Caco-2 (cell line): Measurements from ENCODE around the gene FUBP1. TPM values are rescaled to one million over a fixed set of nuclear protein-coding genes. Genes with fewer than 3 reads are reported as not detected.
A peak's percentile ranks its signal among the peaks of the same experiment; 100 is the strongest.

Experiments used
- BruUV-seq: library from RNA; stranded (reverse); fragments of 400-500 nt; replicated peaks from 2 replicates; lab custom pipeline; 2021; lab: Mats Ljungman, UMichigan
- CTCF ChIA-PET: fragments of 300-600 bp; sonication (Branson Sonifier 250); formaldehyde crosslinking; loops from one replicate; lab custom pipeline; 2022; ENCODE audit warnings: antibody characterized with exemption; lab: Charles Lee
- POLR2A ChIA-PET: fragments of 300-600 bp; sonication (Branson Sonifier 250); formaldehyde crosslinking; loops from one replicate; lab custom pipeline; 2022; ENCODE audit warnings: antibody characterized with exemption; lab: Charles Lee
- DNase-seq, 2 experiments: peaks; one replicate each; pipeline versions ENCODE4 v3.0.0 to v3.0.0-alpha.2; 2020 to 2022
- H3K27me3 ChIP-seq: replicated peaks from 2 replicates; pipeline ENCODE4 v1.6.0; 2011; ENCODE audit warnings: low read length; ENCODE audit not compliant: control insufficient read depth, insufficient read depth
- H3K36me3 ChIP-seq: 2 replicates; pipeline ENCODE4 v1.5.1; 2011; ENCODE audit warnings: low read length; ENCODE audit not compliant: control insufficient read depth, insufficient read depth
- H3K4me1 ChIP-seq: fragments of 250-450 bp; sonication (Bioruptor Pico); 2 replicates; pipeline ENCODE4 v1.5.1; 2020; ENCODE audit warnings: mild to moderate bottlenecking
- H3K4me3 ChIP-seq: 2 replicates; pipeline ENCODE4 v1.5.1; 2011; ENCODE audit warnings: low read depth, mild to moderate bottlenecking, control low read depth, low read length
- H3K9me3 ChIP-seq: fragments of 250-450 bp; sonication (Bioruptor Pico); 2 replicates; pipeline ENCODE4 v1.5.1; 2020; ENCODE audit warnings: mild to moderate bottlenecking, moderate library complexity
- H3K27ac Mint-ChIP-seq: one replicate; pipeline ENCODE4 v1.8.0; 2022; ENCODE audit warnings: mixed read lengths; ENCODE audit not compliant: unreplicated experiment
- H3K27me3 Mint-ChIP-seq: one replicate; pipeline ENCODE4 v1.8.0; 2022; ENCODE audit warnings: mixed read lengths; ENCODE audit not compliant: insufficient read depth, unreplicated experiment
- H3K36me3 Mint-ChIP-seq: one replicate; pipeline ENCODE4 v1.8.0; 2022; ENCODE audit warnings: mild to moderate bottlenecking, mixed read lengths; ENCODE audit not compliant: insufficient read depth, unreplicated experiment
- H3K4me1 Mint-ChIP-seq: one replicate; pipeline ENCODE4 v1.8.0; 2022; ENCODE audit warnings: low read depth, mixed read lengths; ENCODE audit not compliant: unreplicated experiment
- H3K4me3 Mint-ChIP-seq: one replicate; pipeline ENCODE4 v1.8.0; 2022; ENCODE audit warnings: mild to moderate bottlenecking, moderate library complexity, mixed read lengths; ENCODE audit not compliant: unreplicated experiment
- H3K9me3 Mint-ChIP-seq: one replicate; pipeline ENCODE4 v1.8.0; 2022; ENCODE audit warnings: mixed read lengths; ENCODE audit not compliant: unreplicated experiment
- CTCF ChIP-seq, 2 experiments: fragments of 200-600 bp in 1 of 2; IDR thresholded peaks; 1 replicate in 1 of 2; 2 replicates in 1 of 2; pipeline versions ENCODE4 v1.5.1 to v1.8.0; 2011 to 2022; ENCODE audit warnings: antibody characterized with exemption in 1 of 2, control low read depth in 1 of 2, inconsistent platforms in 1 of 2, low read depth in 1 of 2, low read length in 1 of 2, mild to moderate bottlenecking in 1 of 2, moderate library complexity in 1 of 2; ENCODE audit not compliant: insufficient read depth in 1 of 2, severe bottlenecking in 1 of 2, unreplicated experiment in 1 of 2
- intact Hi-C: fragments of 100-400 bp; cut with micrococcal nuclease; formaldehyde crosslinking; loops from one replicate; pipeline ENCODE4 v1.10.0; 2022; ENCODE audit not compliant: unreplicated experiment
- total RNA-seq: library from RNA; stranded (reverse); gene quantifications from 2 replicates; pipeline ENCODE4 v1.2.3, GENCODE V29; 2022

The FUBP1 gene
- total RNA-seq, 1 experiment from 2014 or later: 90.1 TPM

GRCh38 chr1:77970192-77970591 lies 8.7 kb downstream of the FUBP1 start:
- ChIA-PET CTCF (no interaction called here), POLR2A (no interaction called here)
- Histone ChIP-seq H3K4me1 (no peaks in the 10 kb centered on the region), H3K36me3 (peaks cover 3% of the 10 kb centered on the region; the same call in 1 of the 2 replicates), H3K27me3 (no peaks in the 10 kb centered on the region), H3K9me3 (no peaks in the 10 kb centered on the region), H3K4me3 (no peak overlapping the region)
- no TSS peak for BruUV-seq
- no peak for DNase-seq
- Mint-ChIP-seq H3K27me3 (no peaks in the 10 kb centered on the region), H3K4me3 (no peak overlapping the region), H3K4me1 (no peaks in the 10 kb centered on the region), H3K36me3 (peaks cover 74% of the 10 kb centered on the region), H3K9me3 (no peaks in the 10 kb centered on the region), H3K27ac (no peak overlapping the region)
- TF ChIP-seq CTCF (IDR thresholded peaks at IDR 0.05; ENCODE audit: insufficient read depth in 1 of 2, low read depth in 1 of 2, low read length in 1 of 2, severe bottlenecking in 1 of 2, unreplicated experiment in 1 of 2): no peak
- intact Hi-C loops: no loop called here

DNA sequence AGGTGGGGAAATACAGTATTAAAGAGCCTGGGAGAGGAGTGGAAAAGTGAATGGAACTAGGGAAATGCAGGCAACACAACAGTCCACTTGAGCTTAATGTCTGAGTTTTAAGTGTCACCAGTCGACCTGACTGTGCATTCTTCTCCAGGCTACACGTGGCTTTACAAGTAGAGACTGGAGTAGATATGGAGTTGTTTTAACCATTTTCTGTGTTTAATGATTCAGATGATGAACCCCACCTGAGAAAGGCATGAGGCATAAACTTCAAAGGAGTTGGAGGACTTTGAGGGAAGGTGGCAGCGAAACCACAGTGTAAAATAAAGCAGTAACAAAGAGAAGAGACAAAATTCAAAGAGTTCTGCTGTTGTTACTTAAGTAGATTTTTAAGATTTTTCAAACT lies 12.6 kb downstream of the FUBP1 start:
- H3K9me3 ChIP-seq: no peaks in the 10 kb centered on the region
- no peak for DNase-seq
- Mint-ChIP-seq H3K36me3 (peaks cover 82% of the 10 kb centered on the region), H3K4me3 (no peak overlapping the region), H3K27ac (peak overlapping the region; percentile 63), H3K4me1 (no peaks in the 10 kb centered on the region), H3K9me3 (no peaks in the 10 kb centered on the region), H3K27me3 (no peaks in the 10 kb centered on the region)
- no peaks in the 10 kb centered on the region for H3K4me1 ChIP-seq
- BruUV-seq: no TSS peak
- no peaks in the 10 kb centered on the region for H3K27me3 ChIP-seq
- POLR2A ChIA-PET: no interaction called here
- no peak overlapping the region for H3K4me3 ChIP-seq
- no peak for TF ChIP-seq CTCF (IDR thresholded peaks at IDR 0.05; ENCODE audit: insufficient read depth in 1 of 2, low read depth in 1 of 2, low read length in 1 of 2, severe bottlenecking in 1 of 2, unreplicated experiment in 1 of 2)
- CTCF ChIA-PET: no interaction called here
- peaks cover 3% of the 10 kb centered on the region; the same call in 1 of the 2 replicates for H3K36me3 ChIP-seq
- intact Hi-C loops: no loop called here

- H3K36me3 ChIP-seq: peaks cover 3% of the 10 kb centered on the region; the same call in 1 of the 2 replicates
- peaks cover 82% of the 10 kb centered on the region for H3K36me3 Mint-ChIP-seq
- CTCF ChIA-PET: no interaction called here
These were observed 17.5 kb downstream of the FUBP1 start for GRCh38 chr1:77961392-77961791.

More at GRCh38 chr1:77961392-77961791, 17.5 kb downstream of the FUBP1 start:
- Mint-ChIP-seq H3K27ac (no peak overlapping the region), H3K9me3 (no peaks in the 10 kb centered on the region), H3K4me1 (no peaks in the 10 kb centered on the region), H3K27me3 (no peaks in the 10 kb centered on the region), H3K4me3 (no peak overlapping the region)
- POLR2A ChIA-PET: no interaction called here
- no TSS peak for BruUV-seq
- Histone ChIP-seq H3K4me3 (no peak overlapping the region), H3K27me3 (no peaks in the 10 kb centered on the region), H3K9me3 (no peaks in the 10 kb centered on the region), H3K4me1 (no peaks in the 10 kb centered on the region)
- no peak for DNase-seq
- TF ChIP-seq CTCF (IDR thresholded peaks at IDR 0.05; ENCODE audit: insufficient read depth in 1 of 2, low read depth in 1 of 2, low read length in 1 of 2, severe bottlenecking in 1 of 2, unreplicated experiment in 1 of 2): no peak
- intact Hi-C loops: no loop called here
